ENCODE measurements around the gene IRGQ.

IRGQ gene

GRCh38 chr19:43634068-43634467 lies 38.1 kb upstream of the IRGQ start:
- Mint-ChIP-seq H3K27ac (no peak overlapping the region), H3K4me1 (peaks cover 13% of the 10 kb centered on the region), H3K36me3 (no peaks in the 10 kb centered on the region), H3K4me3 (no peak overlapping the region), H3K9me3 (no peaks in the 10 kb centered on the region)
- ATAC-seq, result no peak
- no peak for DNase-seq (ENCODE audit: low spot score in 2 of 2)

- no peak overlapping the region for H3K4me3 Mint-ChIP-seq
- ATAC-seq (no peak), DNase-seq (ENCODE audit: low spot score in 2 of 2) (no peak)
- no peak overlapping the region for H3K27ac Mint-ChIP-seq
- H3K4me1 Mint-ChIP-seq, result peaks cover 8% of the 10 kb centered on the region
- no peaks in the 10 kb centered on the region for H3K9me3 Mint-ChIP-seq
- H3K36me3 Mint-ChIP-seq, result no peaks in the 10 kb centered on the region
These were observed 37.6 kb upstream of the IRGQ start for GRCh38 chr19:43633520-43633919.

- Mint-ChIP-seq H3K9me3 (no peaks in the 10 kb centered on the region), H3K27ac (no peak overlapping the region), H3K36me3 (no peaks in the 10 kb centered on the region), H3K4me3 (no peak overlapping the region), H3K4me1 (peaks cover 11% of the 10 kb centered on the region)
- DNase-seq (ENCODE audit: low spot score in 2 of 2) (no peak), ATAC-seq (no peak)
These were observed 35.6 kb upstream of the IRGQ start for GRCh38 chr19:43631491-43631890.

- peaks cover 25% of the 10 kb centered on the region for H3K4me1 Mint-ChIP-seq
- no peaks in the 10 kb centered on the region for H3K9me3 Mint-ChIP-seq
- no peak overlapping the region for H3K4me3 Mint-ChIP-seq
- DNase-seq (ENCODE audit: low spot score in 2 of 2) (no peak), ATAC-seq (no peak)
- H3K27ac Mint-ChIP-seq, result no peak overlapping the region
- H3K36me3 Mint-ChIP-seq, result no peaks in the 10 kb centered on the region
These were observed 32.9 kb upstream of the IRGQ start for GRCh38 chr19:43628646-43629326.

GRCh38 chr19:43626838-43627237 lies 30.9 kb upstream of the IRGQ start:
- H3K4me3 Mint-ChIP-seq, result no peak overlapping the region
- no peaks in the 10 kb centered on the region for H3K36me3 Mint-ChIP-seq
- ATAC-seq, result no peak
- peaks cover 27% of the 10 kb centered on the region for H3K4me1 Mint-ChIP-seq
- no peaks in the 10 kb centered on the region for H3K9me3 Mint-ChIP-seq
- no peak for DNase-seq (ENCODE audit: low spot score in 2 of 2)
- no peak overlapping the region for H3K27ac Mint-ChIP-seq

GRCh38 chr19:43625918-43626579 lies 30.1 kb upstream of the IRGQ start:
- DNase-seq (ENCODE audit: low spot score in 2 of 2), result no peak
- ATAC-seq, result no peak
- Mint-ChIP-seq H3K9me3 (no peaks in the 10 kb centered on the region), H3K4me3 (no peak overlapping the region), H3K27ac (no peak overlapping the region), H3K36me3 (no peaks in the 10 kb centered on the region), H3K4me1 (peaks cover 27% of the 10 kb centered on the region)

- H3K4me3 Mint-ChIP-seq, result no peak overlapping the region
- no peaks in the 10 kb centered on the region for H3K36me3 Mint-ChIP-seq
- H3K4me1 Mint-ChIP-seq, result peaks cover 37% of the 10 kb centered on the region
- H3K9me3 Mint-ChIP-seq, result no peaks in the 10 kb centered on the region
- ATAC-seq (peak; percentile 88), DNase-seq (ENCODE audit: low spot score in 2 of 2) (peak; percentile 71 to 89)
- H3K27ac Mint-ChIP-seq, result no peak overlapping the region
These were observed 29.0 kb upstream of the IRGQ start for GRCh38 chr19:43624933-43625332.

- Mint-ChIP-seq H3K4me1 (peaks cover 43% of the 10 kb centered on the region), H3K27ac (no peak overlapping the region), H3K36me3 (peaks cover 8% of the 10 kb centered on the region), H3K4me3 (no peak overlapping the region), H3K9me3 (no peaks in the 10 kb centered on the region)
- ATAC-seq (no peak), DNase-seq (ENCODE audit: low spot score in 2 of 2) (no peak)
These were observed 28.1 kb upstream of the IRGQ start for GRCh38 chr19:43623889-43624670.

GRCh38 chr19:43622956-43623355 lies 27.0 kb upstream of the IRGQ start:
- H3K4me3 Mint-ChIP-seq, result no peak overlapping the region
- DNase-seq (ENCODE audit: low spot score in 2 of 2), result no peak
- H3K9me3 Mint-ChIP-seq, result no peaks in the 10 kb centered on the region
- peaks cover 43% of the 10 kb centered on the region for H3K4me1 Mint-ChIP-seq
- ATAC-seq, result no peak
- peaks cover 11% of the 10 kb centered on the region for H3K36me3 Mint-ChIP-seq
- no peak overlapping the region for H3K27ac Mint-ChIP-seq

GRCh38 chr19:43622070-43622469 lies 26.1 kb upstream of the IRGQ start:
- Mint-ChIP-seq H3K27ac (no peak overlapping the region), H3K36me3 (peaks cover 11% of the 10 kb centered on the region), H3K4me3 (no peak overlapping the region), H3K9me3 (no peaks in the 10 kb centered on the region), H3K4me1 (peaks cover 43% of the 10 kb centered on the region)
- DNase-seq (ENCODE audit: low spot score in 2 of 2), result no peak
- ATAC-seq, result no peak

GRCh38 chr19:43620061-43621001 lies 24.4 kb upstream of the IRGQ start:
- Mint-ChIP-seq H3K27ac (peak overlapping the region; percentile 98), H3K4me1 (peaks cover 37% of the 10 kb centered on the region), H3K4me3 (peak overlapping the region; percentile 95), H3K36me3 (peaks cover 11% of the 10 kb centered on the region), H3K9me3 (no peaks in the 10 kb centered on the region)
- DNase-seq (ENCODE audit: low spot score in 2 of 2) (peak; percentile 71 to 91), ATAC-seq (no peak)

- H3K4me3 Mint-ChIP-seq, result peak within 1 kb of the TSS; percentile 95
- peak; percentile 88 to 93 for DNase-seq (ENCODE audit: low spot score in 2 of 2)
- no peaks in the 10 kb centered on the region for H3K9me3 Mint-ChIP-seq
- H3K36me3 Mint-ChIP-seq, result peaks cover 11% of the 10 kb centered on the region
- ATAC-seq, result peak; percentile 93
- H3K4me1 Mint-ChIP-seq, result peaks cover 31% of the 10 kb centered on the region
- peak within 1 kb of the TSS; percentile 98 for H3K27ac Mint-ChIP-seq
These were observed 23.5 kb upstream of the IRGQ start, which contains the start of gene ZNF428 for GRCh38 chr19:43619262-43620060. TSS of gene ZNF428 (minus strand) at chr19:43619629. CDS start at chr19:43614304, 5,325 bp downstream.

- ATAC-seq, result peak; percentile 64
- DNase-seq (ENCODE audit: low spot score in 2 of 2), result no peak
- Mint-ChIP-seq H3K4me1 (peaks cover 25% of the 10 kb centered on the region), H3K36me3 (peaks cover 11% of the 10 kb centered on the region), H3K27ac (peak overlapping the region; percentile 98), H3K4me3 (peak overlapping the region; percentile 95), H3K9me3 (no peaks in the 10 kb centered on the region)
These were observed 23.0 kb upstream of the IRGQ start for GRCh38 chr19:43618921-43619261.

GRCh38 chr19:43616954-43617353 lies 21.0 kb upstream of the IRGQ start:
- H3K36me3 Mint-ChIP-seq, result peaks cover 21% of the 10 kb centered on the region
- H3K9me3 Mint-ChIP-seq, result no peaks in the 10 kb centered on the region
- H3K4me1 Mint-ChIP-seq, result peaks cover 41% of the 10 kb centered on the region
- ATAC-seq (no peak), DNase-seq (ENCODE audit: low spot score in 2 of 2) (no peak)
- H3K27ac Mint-ChIP-seq, result no peak overlapping the region
- H3K4me3 Mint-ChIP-seq, result no peak overlapping the region
